ENCODE measurements around the gene NAA10.

Gene NAA10

GRCh38 chrX:153925739-153926551, 8.9 kb downstream of the NAA10 start, which contains the start of gene ARHGAP4:
ARHGAP4 (minus strand) TSS chrX:153926264; CDS start chrX:153926202, 62 bp downstream.
- in situ Hi-C loops (cut with MboI; ENCODE audit: low sequenced_read_pairs, unreplicated experiment), result no loop called here
- peak; percentile 57 for DNase-seq (ENCODE audit: low spot score)
- no peak for TF ChIP-seq CTCF (IDR thresholded peaks at IDR 0.05; ENCODE audit: borderline replicate concordance, control extremely low read depth, extremely low read depth, insufficient read depth, missing control alignments)

DNA sequence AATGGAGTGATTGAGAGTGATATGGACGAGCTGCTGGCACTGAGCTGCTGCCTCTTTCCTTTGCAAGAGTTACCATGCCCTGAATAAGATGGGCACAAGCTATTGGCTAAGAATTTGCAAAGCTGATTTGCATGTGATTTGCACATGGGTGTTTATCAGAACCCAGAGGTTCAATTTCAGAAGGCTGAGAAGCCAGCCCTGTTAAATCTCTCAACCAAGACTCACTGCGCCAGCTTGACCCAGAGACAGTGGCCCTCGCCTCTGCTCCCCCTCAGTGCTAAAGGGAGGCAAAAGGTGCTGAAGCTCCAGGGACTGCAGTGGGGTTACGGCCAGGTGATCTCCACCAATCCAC, 9.5 kb downstream of the NAA10 start:
- in situ Hi-C loops (cut with MboI; ENCODE audit: low sequenced_read_pairs, unreplicated experiment), result no loop called here
- no peak for DNase-seq (ENCODE audit: low spot score)
- TF ChIP-seq CTCF (IDR thresholded peaks at IDR 0.05; ENCODE audit: borderline replicate concordance, control extremely low read depth, extremely low read depth, insufficient read depth, missing control alignments), result no peak

DNA sequence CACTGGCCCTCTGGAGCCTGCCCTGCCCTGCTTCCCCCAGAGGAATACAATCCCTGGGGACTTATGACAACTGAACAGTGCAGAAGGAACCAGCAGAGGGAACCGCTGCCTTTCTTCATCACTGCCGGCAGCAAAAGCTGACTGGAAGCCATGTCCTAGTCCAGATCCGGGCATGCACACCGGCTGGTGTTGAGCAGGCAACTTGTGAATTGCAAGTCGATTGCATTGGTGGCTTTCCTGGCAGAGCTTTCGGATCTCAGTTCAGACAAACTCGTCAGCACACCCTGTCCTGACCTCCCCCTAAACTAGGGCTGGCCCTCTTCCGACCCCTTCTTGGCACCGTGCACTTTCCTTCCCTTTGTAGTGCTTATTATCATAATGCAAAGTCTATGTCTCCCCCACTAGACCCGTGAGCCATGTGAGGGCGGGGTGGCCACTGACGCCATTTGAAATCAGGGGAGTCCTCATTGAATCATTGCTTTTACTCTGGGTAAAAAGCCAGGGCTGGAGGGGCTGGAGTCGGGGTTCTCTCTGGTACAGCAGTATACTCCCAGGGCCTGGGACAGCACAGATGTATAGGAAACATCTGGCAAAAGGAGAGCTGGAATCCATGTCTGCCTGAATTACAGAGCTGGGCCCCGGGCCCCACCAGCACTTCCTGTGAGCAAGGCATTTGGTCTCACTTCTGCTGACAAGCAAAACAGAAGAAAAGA, 10.5 kb downstream of the NAA10 start:
- no peak for DNase-seq (ENCODE audit: low spot score)
- in situ Hi-C loops (cut with MboI; ENCODE audit: low sequenced_read_pairs, unreplicated experiment), result no loop called here
- peak; percentile 9 for TF ChIP-seq CTCF (IDR thresholded peaks at IDR 0.05; ENCODE audit: borderline replicate concordance, control extremely low read depth, extremely low read depth, insufficient read depth, missing control alignments)

- in situ Hi-C loops (cut with MboI; ENCODE audit: low sequenced_read_pairs, unreplicated experiment), result no loop called here
- no peak for DNase-seq (ENCODE audit: low spot score)
- peak; percentile 18 for TF ChIP-seq CTCF (IDR thresholded peaks at IDR 0.05; ENCODE audit: borderline replicate concordance, control extremely low read depth, extremely low read depth, insufficient read depth, missing control alignments)
Measured at GRCh38 chrX:153922932-153923857, 11.6 kb downstream of the NAA10 start.

DNA sequence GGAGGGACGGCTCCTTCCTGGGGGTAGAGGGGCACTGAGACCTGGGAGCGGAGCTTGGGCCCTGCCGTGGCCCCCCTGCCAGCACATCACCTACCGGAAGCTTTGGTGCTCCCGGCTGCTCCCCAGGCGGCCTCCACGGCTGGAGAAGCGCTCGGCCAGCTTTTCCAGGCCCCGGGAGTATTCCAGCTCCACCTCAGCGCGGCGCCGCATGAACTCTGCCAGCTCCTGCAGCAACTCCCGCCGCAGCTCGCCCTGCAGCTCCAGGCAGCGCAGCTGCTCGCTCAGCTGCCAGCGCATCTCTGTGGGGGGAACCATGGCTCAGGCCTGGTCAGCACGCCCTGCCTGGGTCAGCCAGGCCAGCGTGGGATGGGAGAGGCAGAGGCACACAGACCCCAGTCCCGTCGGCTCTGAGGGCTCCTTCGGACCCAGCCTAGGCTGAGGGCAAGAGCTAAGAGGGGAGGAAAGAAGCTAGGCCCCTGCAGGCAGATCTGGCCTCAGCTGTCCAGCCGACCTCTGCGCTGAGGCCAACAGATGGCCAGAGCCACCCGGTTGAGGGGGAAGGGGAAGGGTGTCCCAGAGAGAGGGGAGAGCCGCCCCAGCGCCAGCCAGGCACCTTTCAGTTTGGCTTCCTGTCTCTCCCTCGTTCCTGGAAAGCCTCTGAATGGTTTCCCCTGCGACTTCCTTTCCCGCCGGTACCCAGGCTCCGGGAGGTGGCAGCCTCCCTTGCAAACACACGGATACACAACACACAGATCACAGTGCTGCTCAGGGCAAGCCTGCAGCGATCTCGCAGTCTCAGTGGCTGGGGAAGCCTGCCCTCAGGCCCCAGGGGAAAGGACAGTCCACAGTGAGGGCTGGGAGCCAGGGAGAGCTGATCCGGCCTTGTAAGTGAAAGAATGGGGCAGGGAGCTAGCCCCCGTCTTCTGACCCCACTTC, 13.1 kb downstream of the NAA10 start:
- no peak for DNase-seq (ENCODE audit: low spot score)
- in situ Hi-C loops (cut with MboI; ENCODE audit: low sequenced_read_pairs, unreplicated experiment), result no loop called here
- TF ChIP-seq CTCF (IDR thresholded peaks at IDR 0.05; ENCODE audit: borderline replicate concordance, control extremely low read depth, extremely low read depth, insufficient read depth, missing control alignments), result no peak

All from GM13976 (cell line).